ENCODE measurements around the gene MMP15. TPM values are rescaled to one million over a fixed set of nuclear protein-coding genes. Genes with fewer than 3 reads are reported as not detected.

The MMP15 gene
- total RNA-seq, 4 donors from 2014 or later, result 5.7 to 10.0 (median 8.2) TPM

GRCh38 chr16:58029410-58029809 is 3.9 kb downstream of the MMP15 start:
- TF ChIP-seq, protein P1, sequence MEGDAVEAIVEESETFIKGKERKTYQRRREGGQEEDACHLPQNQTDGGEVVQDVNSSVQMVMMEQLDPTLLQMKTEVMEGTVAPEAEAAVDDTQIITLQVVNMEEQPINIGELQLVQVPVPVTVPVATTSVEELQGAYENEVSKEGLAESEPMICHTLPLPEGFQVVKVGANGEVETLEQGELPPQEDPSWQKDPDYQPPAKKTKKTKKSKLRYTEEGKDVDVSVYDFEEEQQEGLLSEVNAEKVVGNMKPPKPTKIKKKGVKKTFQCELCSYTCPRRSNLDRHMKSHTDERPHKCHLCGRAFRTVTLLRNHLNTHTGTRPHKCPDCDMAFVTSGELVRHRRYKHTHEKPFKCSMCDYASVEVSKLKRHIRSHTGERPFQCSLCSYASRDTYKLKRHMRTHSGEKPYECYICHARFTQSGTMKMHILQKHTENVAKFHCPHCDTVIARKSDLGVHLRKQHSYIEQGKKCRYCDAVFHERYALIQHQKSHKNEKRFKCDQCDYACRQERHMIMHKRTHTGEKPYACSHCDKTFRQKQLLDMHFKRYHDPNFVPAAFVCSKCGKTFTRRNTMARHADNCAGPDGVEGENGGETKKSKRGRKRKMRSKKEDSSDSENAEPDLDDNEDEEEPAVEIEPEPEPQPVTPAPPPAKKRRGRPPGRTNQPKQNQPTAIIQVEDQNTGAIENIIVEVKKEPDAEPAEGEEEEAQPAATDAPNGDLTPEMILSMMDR (IDR thresholded peaks at IDR 0.05), result no peak
- TF ChIP-seq POLR2AphosphoS5 (IDR thresholded peaks at IDR 0.05), result no peak
- TF ChIP-seq POLR2A (IDR thresholded peaks at IDR 0.05), result no peak
- TF ChIP-seq EP300 (IDR thresholded peaks at IDR 0.05), result no peak
- DNase-seq (ENCODE audit: low spot score in 2 of 2), result no peak
- Histone ChIP-seq H3K36me3 (no peaks in the 10 kb centered on the region), H3K9me3 (no peaks in the 10 kb centered on the region), H3K27me3 (no peaks in the 10 kb centered on the region), H3K4me1 (peaks cover 33% of the 10 kb centered on the region), H3K4me3 (no peak overlapping the region), H3K27ac (no peak overlapping the region)
- WGBS, result 79% methylated on average over 2 of the region's 2 CpGs

- peaks cover 24% of the 10 kb centered on the region for H3K4me1 ChIP-seq
- H3K36me3 ChIP-seq, result no peaks in the 10 kb centered on the region
- H3K4me3 ChIP-seq, result no peak overlapping the region
- no peak for TF ChIP-seq POLR2AphosphoS5 (IDR thresholded peaks at IDR 0.05)
- TF ChIP-seq EP300 (IDR thresholded peaks at IDR 0.05), result no peak
- TF ChIP-seq, protein P1 (IDR thresholded peaks at IDR 0.05), result no peak
- no peak for TF ChIP-seq POLR2A (IDR thresholded peaks at IDR 0.05)
- H3K9me3 ChIP-seq, result no peaks in the 10 kb centered on the region
- WGBS, result 87% methylated on average over 6 of the region's 11 CpGs
- H3K27me3 ChIP-seq, result no peaks in the 10 kb centered on the region
- H3K27ac ChIP-seq, result no peak overlapping the region
- DNase-seq (ENCODE audit: low spot score in 2 of 2), result no peak
Measured at GRCh38 chr16:58030136-58030840, 4.7 kb downstream of the MMP15 start.

DNA sequence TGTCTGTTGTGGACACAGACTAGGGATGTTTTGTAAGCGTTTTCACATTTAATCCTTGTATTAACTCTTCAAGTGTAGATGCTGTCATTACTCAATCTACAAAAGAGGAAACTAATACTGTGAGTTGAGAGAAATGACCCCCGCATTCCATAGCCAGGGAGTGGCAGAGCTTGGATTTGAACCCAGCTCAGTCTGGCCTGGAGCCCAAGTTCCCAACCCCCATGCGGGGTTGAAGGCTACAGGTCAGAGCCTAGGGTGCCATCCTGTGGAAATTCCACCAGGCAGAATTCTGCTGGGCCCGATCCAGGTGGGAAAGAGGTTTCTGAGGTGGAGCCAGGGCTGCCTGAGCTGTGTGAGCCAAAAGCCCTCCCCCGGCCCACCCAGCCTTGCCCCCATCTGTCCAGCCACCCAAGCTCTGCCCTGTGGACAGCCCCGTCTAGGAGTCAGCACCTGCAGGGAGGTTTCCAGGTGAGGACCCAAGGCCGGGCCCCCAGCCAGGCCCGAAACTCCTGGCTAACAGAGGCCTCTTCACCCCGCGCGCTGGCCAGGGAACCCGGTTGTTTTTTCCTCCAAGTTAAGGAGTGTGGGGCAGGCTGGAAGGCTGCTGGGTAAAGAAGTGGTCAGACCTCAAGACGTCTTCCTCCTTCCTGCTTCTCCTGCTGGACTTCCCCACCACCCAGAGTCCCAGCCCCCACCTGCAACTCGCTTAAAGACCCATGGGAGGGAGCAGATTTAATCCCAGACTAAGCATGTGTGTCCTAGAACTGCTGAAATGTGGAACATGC is 5.7 kb downstream of the MMP15 start:
- Histone ChIP-seq H3K4me3 (no peak overlapping the region), H3K9me3 (no peaks in the 10 kb centered on the region), H3K4me1 (peaks cover 17% of the 10 kb centered on the region), H3K27me3 (no peaks in the 10 kb centered on the region), H3K27ac (no peak overlapping the region), H3K36me3 (no peaks in the 10 kb centered on the region)
- TF ChIP-seq POLR2A (IDR thresholded peaks at IDR 0.05), result no peak
- no peak for TF ChIP-seq EP300 (IDR thresholded peaks at IDR 0.05)
- TF ChIP-seq, protein P1 (IDR thresholded peaks at IDR 0.05), result no peak
- no peak for TF ChIP-seq POLR2AphosphoS5 (IDR thresholded peaks at IDR 0.05)
- WGBS, result 59% methylated on average over 10 of the region's 14 CpGs
- no peak for DNase-seq (ENCODE audit: low spot score in 2 of 2)

DNA sequence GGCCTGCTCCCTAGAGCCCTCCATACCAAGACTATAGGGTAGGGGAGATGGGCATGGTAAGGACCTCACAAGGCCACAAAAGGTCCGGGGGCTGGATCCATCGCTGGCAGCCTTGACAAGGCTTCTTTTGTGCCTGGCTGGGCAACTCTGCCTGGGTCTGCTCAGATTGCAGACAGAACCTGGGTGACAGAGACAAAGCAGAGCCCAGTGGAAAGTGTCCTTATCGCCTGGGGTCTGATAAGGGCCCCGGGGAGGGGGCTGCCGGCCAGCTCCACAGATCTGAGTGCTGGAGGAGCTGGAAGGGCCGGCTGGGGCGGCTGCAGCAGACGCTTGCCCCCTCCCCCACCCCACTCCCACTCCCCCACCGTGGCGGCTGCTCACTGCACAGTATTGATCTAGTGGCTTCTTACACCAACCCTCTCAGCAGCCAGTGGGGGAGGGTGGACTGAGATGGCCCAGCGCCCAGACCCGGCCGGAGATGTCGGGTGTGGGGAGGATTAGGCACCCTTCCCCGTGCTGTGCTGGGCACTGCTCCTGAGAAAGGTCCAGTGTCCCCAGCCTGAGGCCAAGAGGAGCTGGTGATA is 7.2 kb downstream of the MMP15 start:
- no peak for TF ChIP-seq EP300 (IDR thresholded peaks at IDR 0.05)
- TF ChIP-seq, protein P1 (IDR thresholded peaks at IDR 0.05), result no peak
- TF ChIP-seq POLR2A (IDR thresholded peaks at IDR 0.05), result no peak
- no peak for TF ChIP-seq POLR2AphosphoS5 (IDR thresholded peaks at IDR 0.05)
- Histone ChIP-seq H3K27ac (no peak overlapping the region), H3K9me3 (no peaks in the 10 kb centered on the region), H3K36me3 (no peaks in the 10 kb centered on the region), H3K4me1 (peaks cover 1% of the 10 kb centered on the region), H3K4me3 (no peak overlapping the region), H3K27me3 (no peaks in the 10 kb centered on the region)
- DNase-seq (ENCODE audit: low spot score in 2 of 2), result no peak
- WGBS, result 78% methylated on average over 3 of the region's 15 CpGs
